ENCODE data around the gene SECTM1.
"Not testable (repeated sequence)": the region's sequence is repeated elsewhere in the genome, so short reads cannot be mapped to it uniquely, and the experiment has no call there.

SECTM1 gene

GRCh38 chr17:82333279-82334171 lies at the start of gene SECTM1:
Gene SECTM1, minus strand, starts transcription at chr17:82333766. Its CDS starts 6,526 bp downstream, at chr17:82327240.
- Histone ChIP-seq H3K4me1 (ENCODE audit: control insufficient read depth, insufficient read depth, low read length) (peaks cover 9% of the 10 kb centered on the region), H3K27ac (ENCODE audit: low read length) (no peak within 1 kb of the TSS), H3K36me3 (ENCODE audit: control insufficient read depth, insufficient read depth, low read length) (no peaks in the 10 kb centered on the region), H3K9me3 (ENCODE audit: control insufficient read depth, insufficient read depth, low read length) (no peaks in the 10 kb centered on the region), H3K27me3 (ENCODE audit: control insufficient read depth, insufficient read depth, low read length) (peaks cover 26% of the 10 kb centered on the region), H3K4me3 (ENCODE audit: low read length) (peak within 1 kb of the TSS; percentile 15; the same call in 1 of the 2 replicates)
- no peak for DNase-seq (ENCODE audit: low read depth, low spot score)
- WGBS (ENCODE audit: insufficient coverage, insufficient read length), result no CpG with 5 or more reads among the region's 90 CpGs

GRCh38 chr17:82382933-82383255 lies 49.3 kb upstream of the SECTM1 start:
- H3K27me3 ChIP-seq (ENCODE audit: control insufficient read depth, insufficient read depth, low read length), result no peaks in the 10 kb centered on the region
- no peak for DNase-seq (ENCODE audit: low read depth, low spot score)
- no peaks in the 10 kb centered on the region for H3K36me3 ChIP-seq (ENCODE audit: control insufficient read depth, insufficient read depth, low read length)
- no peaks in the 10 kb centered on the region for H3K9me3 ChIP-seq (ENCODE audit: control insufficient read depth, insufficient read depth, low read length)
- no peak overlapping the region for H3K4me3 ChIP-seq (ENCODE audit: low read length)
- no peak overlapping the region for H3K27ac ChIP-seq (ENCODE audit: low read length)
- no CpG with 5 or more reads among the region's 11 CpGs for WGBS (ENCODE audit: insufficient coverage, insufficient read length)
- H3K4me1 ChIP-seq (ENCODE audit: control insufficient read depth, insufficient read depth, low read length), result peaks cover 6% of the 10 kb centered on the region

- not testable (repeated sequence) for H3K36me3 ChIP-seq (ENCODE audit: control insufficient read depth, insufficient read depth, low read length); H3K4me3 ChIP-seq (ENCODE audit: low read length); H3K4me1 ChIP-seq (ENCODE audit: control insufficient read depth, insufficient read depth, low read length); DNase-seq (ENCODE audit: low read depth, low spot score); H3K9me3 ChIP-seq (ENCODE audit: control insufficient read depth, insufficient read depth, low read length); H3K27ac ChIP-seq (ENCODE audit: low read length); H3K27me3 ChIP-seq (ENCODE audit: control insufficient read depth, insufficient read depth, low read length)
- no CpG with 5 or more reads among the region's 21 CpGs for WGBS (ENCODE audit: insufficient coverage, insufficient read length)
Measured at GRCh38 chr17:82382220-82382932, 48.8 kb upstream of the SECTM1 start.

- no CpG with 5 or more reads among the region's 10 CpGs for WGBS (ENCODE audit: insufficient coverage, insufficient read length)
- not testable (repeated sequence) for H3K9me3 ChIP-seq (ENCODE audit: control insufficient read depth, insufficient read depth, low read length); H3K4me3 ChIP-seq (ENCODE audit: low read length); H3K4me1 ChIP-seq (ENCODE audit: control insufficient read depth, insufficient read depth, low read length); H3K27ac ChIP-seq (ENCODE audit: low read length); H3K36me3 ChIP-seq (ENCODE audit: control insufficient read depth, insufficient read depth, low read length); H3K27me3 ChIP-seq (ENCODE audit: control insufficient read depth, insufficient read depth, low read length); DNase-seq (ENCODE audit: low read depth, low spot score)
Measured at GRCh38 chr17:82381703-82382009, 48.1 kb upstream of the SECTM1 start.

GRCh38 chr17:82380860-82381702 lies 47.5 kb upstream of the SECTM1 start:
- H3K27ac ChIP-seq (ENCODE audit: low read length), result no peak overlapping the region
- WGBS (ENCODE audit: insufficient coverage, insufficient read length), result no CpG with 5 or more reads among the region's 23 CpGs
- DNase-seq (ENCODE audit: low read depth, low spot score), result no peak

GRCh38 chr17:82378741-82379021 lies 45.1 kb upstream of the SECTM1 start:
- WGBS (ENCODE audit: insufficient coverage, insufficient read length), result no CpG with 5 or more reads among the region's 10 CpGs
- H3K27me3 ChIP-seq (ENCODE audit: control insufficient read depth, insufficient read depth, low read length), result no peaks in the 10 kb centered on the region
- H3K4me1 ChIP-seq (ENCODE audit: control insufficient read depth, insufficient read depth, low read length), result no peaks in the 10 kb centered on the region; the same call in 1 of the 2 replicates
- DNase-seq (ENCODE audit: low read depth, low spot score), result no peak
- H3K4me3 ChIP-seq (ENCODE audit: low read length), result no peak overlapping the region
- H3K36me3 ChIP-seq (ENCODE audit: control insufficient read depth, insufficient read depth, low read length), result no peaks in the 10 kb centered on the region
- H3K27ac ChIP-seq (ENCODE audit: low read length), result no peak overlapping the region
- H3K9me3 ChIP-seq (ENCODE audit: control insufficient read depth, insufficient read depth, low read length), result no peaks in the 10 kb centered on the region

More at GRCh38 chr17:82380860-82381702, 47.5 kb upstream of the SECTM1 start:
- peaks cover 6% of the 10 kb centered on the region for H3K4me1 ChIP-seq (ENCODE audit: control insufficient read depth, insufficient read depth, low read length)
- H3K4me3 ChIP-seq (ENCODE audit: low read length), result no peak overlapping the region
- no peaks in the 10 kb centered on the region for H3K9me3 ChIP-seq (ENCODE audit: control insufficient read depth, insufficient read depth, low read length)
- H3K27me3 ChIP-seq (ENCODE audit: control insufficient read depth, insufficient read depth, low read length), result no peaks in the 10 kb centered on the region
- H3K36me3 ChIP-seq (ENCODE audit: control insufficient read depth, insufficient read depth, low read length), result no peaks in the 10 kb centered on the region

- WGBS (ENCODE audit: insufficient coverage, insufficient read length), result no CpG with 5 or more reads among the region's 31 CpGs
- no peak for DNase-seq (ENCODE audit: low read depth, low spot score)
- Histone ChIP-seq H3K4me1 (ENCODE audit: control insufficient read depth, insufficient read depth, low read length) (no peaks in the 10 kb centered on the region; the same call in 1 of the 2 replicates), H3K9me3 (ENCODE audit: control insufficient read depth, insufficient read depth, low read length) (no peaks in the 10 kb centered on the region), H3K27me3 (ENCODE audit: control insufficient read depth, insufficient read depth, low read length) (no peaks in the 10 kb centered on the region), H3K4me3 (ENCODE audit: low read length) (no peak overlapping the region), H3K27ac (ENCODE audit: low read length) (no peak overlapping the region), H3K36me3 (ENCODE audit: control insufficient read depth, insufficient read depth, low read length) (no peaks in the 10 kb centered on the region)
Measured at GRCh38 chr17:82377924-82378740, 44.6 kb upstream of the SECTM1 start.

GRCh38 chr17:82377294-82377693 lies 43.7 kb upstream of the SECTM1 start:
- H3K36me3 ChIP-seq (ENCODE audit: control insufficient read depth, insufficient read depth, low read length); H3K27ac ChIP-seq (ENCODE audit: low read length); H3K4me3 ChIP-seq (ENCODE audit: low read length); H3K9me3 ChIP-seq (ENCODE audit: control insufficient read depth, insufficient read depth, low read length); H3K4me1 ChIP-seq (ENCODE audit: control insufficient read depth, insufficient read depth, low read length); DNase-seq (ENCODE audit: low read depth, low spot score); H3K27me3 ChIP-seq (ENCODE audit: control insufficient read depth, insufficient read depth, low read length): not testable (repeated sequence)
- no CpG with 5 or more reads among the region's 5 CpGs for WGBS (ENCODE audit: insufficient coverage, insufficient read length)

- H3K9me3 ChIP-seq (ENCODE audit: control insufficient read depth, insufficient read depth, low read length), result no peaks in the 10 kb centered on the region
- H3K27me3 ChIP-seq (ENCODE audit: control insufficient read depth, insufficient read depth, low read length), result peaks cover 8% of the 10 kb centered on the region; the same call in 1 of the 2 replicates
- H3K4me1 ChIP-seq (ENCODE audit: control insufficient read depth, insufficient read depth, low read length), result peaks cover under 1% of the 10 kb centered on the region; the same call in 1 of the 2 replicates
- no peak overlapping the region; the same call in 1 of the 2 replicates for H3K4me3 ChIP-seq (ENCODE audit: low read length)
- no CpG with 5 or more reads among the region's 16 CpGs for WGBS (ENCODE audit: insufficient coverage, insufficient read length)
- no peak for DNase-seq (ENCODE audit: low read depth, low spot score)
- H3K36me3 ChIP-seq (ENCODE audit: control insufficient read depth, insufficient read depth, low read length), result no peaks in the 10 kb centered on the region
- H3K27ac ChIP-seq (ENCODE audit: low read length), result no peak overlapping the region
Measured at GRCh38 chr17:82376042-82376730, 42.6 kb upstream of the SECTM1 start.
